Activated naive CD8-positive, alpha-beta T cell treated with anti-CD3 and anti-CD28 coated beads for 36 hours (primary cell): ENCODE results near the gene CCL8. TPM values are rescaled to one million over a fixed set of nuclear protein-coding genes. Genes with fewer than 3 reads are reported as not detected.
A peak's percentile ranks its signal among the peaks of the same experiment; 100 is the strongest.

ENCODE experiments used
- DNase-seq: peaks from one replicate; pipeline ENCODE4 v3.0.0; 2021
- H3K27ac Mint-ChIP-seq: one replicate; pipeline ENCODE4 v1.8.0; 2022; ENCODE audit warnings: mild to moderate bottlenecking, moderate library complexity, mixed read lengths
- H3K27me3 Mint-ChIP-seq: one replicate; pipeline ENCODE4 v1.8.0; 2022; ENCODE audit warnings: mild to moderate bottlenecking, mixed read lengths
- H3K36me3 Mint-ChIP-seq: one replicate; pipeline ENCODE4 v1.8.0; 2021; ENCODE audit warnings: mild to moderate bottlenecking, mixed read lengths
- H3K4me1 Mint-ChIP-seq: one replicate; pipeline ENCODE4 v1.8.0; 2021; ENCODE audit warnings: mixed read lengths
- H3K4me3 Mint-ChIP-seq: one replicate; pipeline ENCODE4 v1.8.0; 2022; ENCODE audit warnings: mild to moderate bottlenecking, moderate library complexity, mixed read lengths
- H3K9me3 Mint-ChIP-seq: one replicate; pipeline ENCODE4 v1.8.0; 2022; ENCODE audit warnings: mixed read lengths
- total RNA-seq, 2 experiments: library from RNA; stranded (reverse); gene quantifications; one replicate each; pipeline ENCODE4 v1.2.3, GENCODE V29; 2021

The CCL8 gene
- total RNA-seq, 2 experiments from 2014 or later: not detected

DNA sequence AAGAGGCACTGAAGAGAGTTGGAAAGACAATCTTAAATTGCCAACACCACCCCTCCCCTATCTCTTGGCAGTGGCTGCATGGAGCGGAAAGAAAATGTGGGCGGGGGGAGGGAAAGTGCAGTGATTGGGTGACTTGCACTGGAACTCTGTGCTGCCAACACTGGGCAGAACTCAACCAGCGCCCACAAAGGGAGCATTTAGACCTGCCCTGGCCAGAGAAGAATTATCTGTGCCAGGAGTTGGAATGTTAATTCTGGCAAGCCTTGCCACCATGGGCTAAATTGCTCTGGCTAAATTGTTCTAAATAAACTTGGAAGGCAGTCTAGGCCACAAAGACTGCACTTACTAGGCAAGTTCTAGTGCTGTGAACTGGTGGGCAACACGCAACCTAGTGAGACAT lies 30.5 kb downstream of the CCL8 start:
- H3K4me3 Mint-ChIP-seq: no peak overlapping the region
- H3K27ac Mint-ChIP-seq: no peak overlapping the region
- no peak for DNase-seq
- peaks cover 2% of the 10 kb centered on the region for H3K9me3 Mint-ChIP-seq
- H3K4me1 Mint-ChIP-seq: no peaks in the 10 kb centered on the region
- H3K36me3 Mint-ChIP-seq: no peaks in the 10 kb centered on the region
- H3K27me3 Mint-ChIP-seq: peaks cover 18% of the 10 kb centered on the region

GRCh38 chr17:34351096-34351495 lies 31.9 kb downstream of the CCL8 start:
- no peak overlapping the region for H3K4me3 Mint-ChIP-seq
- peaks cover 18% of the 10 kb centered on the region for H3K27me3 Mint-ChIP-seq
- H3K4me1 Mint-ChIP-seq: no peaks in the 10 kb centered on the region
- no peak overlapping the region for H3K27ac Mint-ChIP-seq
- H3K36me3 Mint-ChIP-seq: no peaks in the 10 kb centered on the region
- DNase-seq: no peak
- peaks cover 2% of the 10 kb centered on the region for H3K9me3 Mint-ChIP-seq

DNA sequence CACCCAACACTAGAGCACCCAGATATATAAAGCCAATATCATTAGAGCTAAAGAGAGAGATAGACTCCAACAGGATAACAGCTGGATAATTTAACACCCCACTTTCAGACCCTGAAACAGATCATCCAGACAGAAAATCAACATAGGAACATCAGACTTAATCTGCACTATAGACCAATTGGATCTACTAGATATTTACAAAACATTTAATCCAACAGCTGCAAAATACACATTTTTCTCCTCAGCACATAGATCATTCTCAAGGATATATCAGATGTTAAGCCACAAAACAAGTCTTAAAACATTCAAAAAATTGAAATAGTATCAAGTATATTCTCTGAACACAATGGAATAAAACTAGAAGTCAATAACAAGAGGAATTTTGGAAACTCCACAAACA lies 33.0 kb downstream of the CCL8 start:
- Mint-ChIP-seq H3K4me3 (no peak overlapping the region), H3K27ac (no peak overlapping the region), H3K4me1 (no peaks in the 10 kb centered on the region), H3K36me3 (no peaks in the 10 kb centered on the region), H3K27me3 (peaks cover 13% of the 10 kb centered on the region), H3K9me3 (peaks cover 2% of the 10 kb centered on the region)
- DNase-seq: no peak

DNA sequence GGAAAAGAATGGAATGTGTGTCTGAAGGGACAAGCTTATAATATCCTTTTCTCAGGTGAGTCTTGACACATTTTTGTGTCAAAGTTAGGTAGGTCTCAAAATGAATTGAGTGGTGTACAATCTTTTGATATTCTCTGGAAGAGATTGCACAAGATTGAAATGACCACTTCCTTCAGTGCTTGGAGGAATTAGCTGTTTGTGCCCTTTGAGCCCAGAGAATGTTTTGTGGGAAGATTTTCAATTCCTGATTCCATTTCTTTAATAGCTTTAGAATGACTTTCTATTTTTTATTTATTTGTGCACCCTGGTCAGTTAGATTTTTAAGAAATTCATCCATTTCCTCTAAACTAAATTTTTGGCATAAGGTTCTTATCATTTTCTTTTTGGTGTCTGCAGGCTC lies 35.4 kb downstream of the CCL8 start:
- H3K4me1 Mint-ChIP-seq: no peaks in the 10 kb centered on the region
- no peak overlapping the region for H3K27ac Mint-ChIP-seq

DNA sequence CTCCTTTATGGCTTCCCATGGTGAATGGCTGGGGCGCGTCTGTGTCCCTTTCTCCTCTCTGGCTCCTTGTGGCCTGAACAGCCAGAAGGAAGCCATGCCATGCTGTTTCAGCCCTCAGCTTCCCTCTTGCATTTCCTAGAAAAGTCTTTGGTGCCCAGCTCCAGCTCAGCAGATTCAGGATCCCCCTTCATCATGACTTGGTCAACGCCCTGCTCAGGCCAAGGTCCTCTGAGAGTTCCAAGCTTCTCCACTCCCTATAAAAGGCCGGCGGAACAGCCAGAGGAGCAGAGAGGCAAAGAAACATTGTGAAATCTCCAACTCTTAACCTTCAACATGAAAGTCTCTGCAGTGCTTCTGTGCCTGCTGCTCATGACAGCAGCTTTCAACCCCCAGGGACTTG lies 37.0 kb downstream of the CCL8 start, which contains the start of gene CCL13:
Gene CCL13 (plus strand): TSS at position 287 of the 400 bp plus-strand sequence. CDS start 47 bp downstream, at position 334.
- H3K27me3 Mint-ChIP-seq: peaks cover 11% of the 10 kb centered on the region
- no peak for DNase-seq
- no peak within 1 kb of the TSS for H3K4me3 Mint-ChIP-seq
- H3K36me3 Mint-ChIP-seq: no peaks in the 10 kb centered on the region
- peaks cover 2% of the 10 kb centered on the region for H3K4me1 Mint-ChIP-seq
- peaks cover 2% of the 10 kb centered on the region for H3K9me3 Mint-ChIP-seq
- no peak within 1 kb of the TSS for H3K27ac Mint-ChIP-seq

More for the DNA sequence above, 35.4 kb downstream of the CCL8 start:
- Mint-ChIP-seq H3K9me3 (peaks cover 2% of the 10 kb centered on the region), H3K36me3 (no peaks in the 10 kb centered on the region), H3K4me3 (no peak overlapping the region), H3K27me3 (peaks cover 13% of the 10 kb centered on the region)
- DNase-seq: no peak

DNA sequence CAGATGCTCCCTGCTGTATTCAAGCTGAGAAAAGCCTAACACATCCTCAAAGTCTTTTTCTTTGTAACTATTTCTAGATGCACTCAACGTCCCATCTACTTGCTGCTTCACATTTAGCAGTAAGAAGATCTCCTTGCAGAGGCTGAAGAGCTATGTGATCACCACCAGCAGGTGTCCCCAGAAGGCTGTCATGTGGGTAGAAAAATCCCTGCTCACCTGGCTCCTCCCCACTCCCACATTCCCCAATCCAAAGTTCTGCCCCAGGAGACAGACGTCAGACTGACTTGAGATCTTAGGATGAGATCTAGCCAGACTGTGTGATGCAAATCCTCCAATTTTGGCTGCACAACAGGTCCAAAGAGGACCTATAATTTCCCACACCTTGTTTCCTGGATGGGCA lies 38.2 kb downstream of the CCL8 start:
- Mint-ChIP-seq H3K9me3 (peaks cover 2% of the 10 kb centered on the region), H3K4me1 (peaks cover 2% of the 10 kb centered on the region), H3K36me3 (no peaks in the 10 kb centered on the region), H3K27me3 (peaks cover 5% of the 10 kb centered on the region), H3K4me3 (no peak overlapping the region), H3K27ac (no peak overlapping the region)
- no peak for DNase-seq

- no peaks in the 10 kb centered on the region for H3K36me3 Mint-ChIP-seq
- H3K27me3 Mint-ChIP-seq: peaks cover 4% of the 10 kb centered on the region
- no peak overlapping the region for H3K4me3 Mint-ChIP-seq
- peaks cover 2% of the 10 kb centered on the region for H3K4me1 Mint-ChIP-seq
- no peak overlapping the region for H3K27ac Mint-ChIP-seq
- peaks cover 2% of the 10 kb centered on the region for H3K9me3 Mint-ChIP-seq
- no peak for DNase-seq
Observed at GRCh38 chr17:34358631-34359030, 39.4 kb downstream of the CCL8 start.

GRCh38 chr17:34360601-34361270 lies 41.5 kb downstream of the CCL8 start:
- Mint-ChIP-seq H3K9me3 (no peaks in the 10 kb centered on the region), H3K4me3 (no peak overlapping the region), H3K27ac (no peak overlapping the region), H3K36me3 (no peaks in the 10 kb centered on the region), H3K4me1 (peaks cover 7% of the 10 kb centered on the region), H3K27me3 (peaks cover 9% of the 10 kb centered on the region)
- DNase-seq: no peak

DNA sequence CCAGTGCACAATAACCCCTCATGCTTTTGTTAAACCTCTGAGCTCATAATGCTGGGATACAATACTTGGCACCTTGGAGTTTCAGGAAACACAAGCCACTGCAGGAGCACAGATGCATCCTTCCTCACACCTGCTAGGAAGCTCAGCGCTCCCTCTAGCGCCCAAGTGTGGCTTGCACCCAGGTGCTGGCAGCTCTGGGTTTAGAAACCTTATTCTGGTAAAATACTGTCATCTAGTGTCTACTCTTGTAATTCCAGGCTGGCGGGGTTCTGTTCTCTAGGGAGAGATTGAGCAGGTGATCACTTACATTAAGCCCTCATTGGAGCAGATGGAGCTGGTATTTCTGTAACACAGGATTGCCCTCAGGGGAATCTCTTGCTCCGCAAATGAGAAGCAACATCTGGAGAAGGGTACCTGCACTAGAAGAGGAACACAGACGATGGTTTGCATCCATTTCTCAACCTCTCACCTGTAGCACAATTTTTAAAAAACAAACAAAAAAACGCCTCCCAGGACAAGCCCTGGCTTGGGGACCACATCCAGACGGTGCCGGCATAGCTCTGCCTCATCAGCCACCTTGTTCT lies 42.3 kb downstream of the CCL8 start:
- Mint-ChIP-seq H3K27ac (no peak overlapping the region), H3K9me3 (no peaks in the 10 kb centered on the region), H3K36me3 (no peaks in the 10 kb centered on the region), H3K4me3 (no peak overlapping the region), H3K27me3 (peaks cover 9% of the 10 kb centered on the region), H3K4me1 (peaks cover 10% of the 10 kb centered on the region)
- peak; percentile 76 for DNase-seq

- no peaks in the 10 kb centered on the region for H3K9me3 Mint-ChIP-seq
- H3K27me3 Mint-ChIP-seq: peaks cover 17% of the 10 kb centered on the region
- no peaks in the 10 kb centered on the region for H3K36me3 Mint-ChIP-seq
- peaks cover 10% of the 10 kb centered on the region for H3K4me1 Mint-ChIP-seq
- no peak for DNase-seq
- no peak within 1 kb of the TSS for H3K27ac Mint-ChIP-seq
- no peak within 1 kb of the TSS for H3K4me3 Mint-ChIP-seq
Observed at GRCh38 chr17:34363183-34363661, 44.0 kb downstream of the CCL8 start, which contains the start of gene CCL1. Gene CCL1 (minus strand): TSS chr17:34363233. CDS start chr17:34363161, 72 bp downstream.

DNA sequence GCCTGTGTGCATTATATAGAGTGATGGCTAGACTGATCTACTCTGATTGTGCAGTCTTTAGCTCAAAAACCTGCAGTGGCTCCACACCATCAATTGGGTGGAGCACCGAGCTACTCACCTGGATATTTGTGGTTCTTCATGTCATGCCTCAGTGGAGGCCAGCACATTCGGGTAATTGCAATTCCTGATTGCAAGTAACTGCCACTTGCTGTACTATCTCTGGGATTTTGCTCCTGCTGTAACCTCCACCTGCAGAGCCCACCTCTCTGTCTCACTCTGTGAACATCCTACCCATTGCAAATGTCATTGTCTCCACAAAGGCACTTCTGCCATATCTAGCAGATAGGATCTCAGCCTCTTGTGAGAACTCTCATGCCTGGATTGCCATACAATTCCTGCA lies 45.5 kb downstream of the CCL8 start:
- peaks cover 10% of the 10 kb centered on the region for H3K4me1 Mint-ChIP-seq
- no peaks in the 10 kb centered on the region for H3K9me3 Mint-ChIP-seq
- DNase-seq: no peak
- peaks cover 17% of the 10 kb centered on the region for H3K27me3 Mint-ChIP-seq
- H3K4me3 Mint-ChIP-seq: no peak overlapping the region
- H3K36me3 Mint-ChIP-seq: no peaks in the 10 kb centered on the region
- no peak overlapping the region for H3K27ac Mint-ChIP-seq

GRCh38 chr17:34365340-34365739 lies 46.1 kb downstream of the CCL8 start:
- Mint-ChIP-seq H3K27me3 (peaks cover 17% of the 10 kb centered on the region), H3K27ac (no peak overlapping the region), H3K4me1 (peaks cover 12% of the 10 kb centered on the region), H3K36me3 (no peaks in the 10 kb centered on the region), H3K4me3 (no peak overlapping the region), H3K9me3 (no peaks in the 10 kb centered on the region)
- no peak for DNase-seq

DNA sequence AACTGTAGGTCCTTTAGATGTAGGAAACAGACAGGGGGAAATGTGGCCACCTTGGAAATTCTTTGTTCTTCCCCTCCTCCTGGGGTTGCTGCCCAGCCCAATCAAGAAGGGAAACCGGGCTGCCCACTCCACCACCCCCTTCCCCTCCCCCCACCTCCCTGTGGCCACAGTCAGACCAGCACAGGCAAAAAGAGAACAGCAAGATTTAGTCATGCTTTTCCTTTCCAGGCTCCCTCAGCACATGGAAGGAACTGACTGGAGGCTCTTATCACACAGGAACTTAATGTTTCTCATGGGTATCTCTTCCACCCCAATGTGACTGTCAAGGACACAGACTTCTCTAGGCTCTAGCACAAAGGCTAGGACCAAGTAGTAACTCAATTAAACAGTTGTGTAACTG lies 46.8 kb downstream of the CCL8 start:
- no peak for DNase-seq
- H3K27me3 Mint-ChIP-seq: peaks cover 17% of the 10 kb centered on the region
- H3K4me3 Mint-ChIP-seq: no peak overlapping the region
- peaks cover 17% of the 10 kb centered on the region for H3K4me1 Mint-ChIP-seq
- no peak overlapping the region for H3K27ac Mint-ChIP-seq
- H3K36me3 Mint-ChIP-seq: no peaks in the 10 kb centered on the region
- no peaks in the 10 kb centered on the region for H3K9me3 Mint-ChIP-seq

DNA sequence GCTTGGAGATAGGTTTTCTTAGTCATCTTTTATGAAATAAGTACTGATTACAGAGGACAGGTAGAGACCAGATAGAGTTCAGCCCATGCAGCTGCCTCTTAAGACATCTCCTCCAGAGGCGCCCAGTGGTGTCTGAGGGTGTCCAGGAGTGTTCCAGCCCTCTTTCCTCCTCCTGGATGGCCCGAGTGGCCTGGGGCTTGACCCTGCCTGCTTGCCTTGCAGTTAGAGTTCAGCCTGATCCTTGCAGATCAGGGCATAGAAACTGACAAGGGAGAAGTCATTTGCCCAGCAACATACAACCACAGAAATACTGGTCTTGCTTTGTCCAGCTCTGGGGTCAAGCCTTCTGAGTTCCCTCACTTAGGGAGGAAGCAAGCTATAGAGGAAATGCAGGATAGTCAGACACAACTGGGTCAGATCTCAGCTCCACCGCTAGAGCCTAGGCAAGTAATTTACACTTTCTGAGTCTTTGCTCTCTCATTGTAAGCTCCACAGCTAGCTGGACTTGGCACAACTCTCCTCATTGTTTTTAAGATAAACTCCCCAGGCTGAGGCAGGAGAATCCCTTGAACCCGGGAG lies 47.4 kb downstream of the CCL8 start:
- Mint-ChIP-seq H3K4me1 (peaks cover 23% of the 10 kb centered on the region), H3K9me3 (no peaks in the 10 kb centered on the region), H3K27me3 (peaks cover 17% of the 10 kb centered on the region), H3K4me3 (no peak overlapping the region), H3K27ac (no peak overlapping the region), H3K36me3 (no peaks in the 10 kb centered on the region)
- no peak for DNase-seq

DNA sequence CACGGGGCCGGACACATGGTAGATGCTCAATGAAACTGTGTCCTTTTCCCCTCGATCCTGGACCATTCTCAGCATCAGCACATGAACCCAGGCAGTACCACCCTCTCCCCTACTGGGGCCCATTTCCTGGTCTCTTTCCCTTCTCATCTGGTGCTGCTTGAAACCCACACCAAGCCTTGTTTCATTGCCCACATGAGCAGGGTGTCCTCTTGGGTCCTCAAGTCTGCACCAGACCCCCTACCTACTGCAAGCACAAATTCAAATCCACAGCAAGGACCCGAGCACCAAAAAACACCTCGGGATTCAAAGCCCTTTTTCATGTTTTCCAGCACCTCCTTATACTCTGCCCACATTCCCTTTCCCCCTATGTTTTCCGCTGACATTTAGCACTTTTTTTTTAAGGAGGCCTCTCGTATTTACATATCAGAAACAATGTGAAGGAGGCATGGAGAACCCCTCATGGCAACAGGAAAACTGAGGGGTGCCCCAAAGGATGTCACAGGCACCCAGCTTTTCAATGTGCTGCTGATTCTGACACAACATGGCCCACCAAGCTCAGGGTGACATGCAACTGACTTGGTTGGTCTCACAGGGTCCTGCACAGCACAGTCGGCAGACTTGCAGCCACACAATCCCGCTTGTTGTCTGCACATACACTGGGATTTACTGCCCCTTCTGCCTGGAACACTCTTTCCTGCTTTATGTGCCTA lies 48.4 kb downstream of the CCL8 start:
- no peak overlapping the region for H3K4me3 Mint-ChIP-seq
- peaks cover 23% of the 10 kb centered on the region for H3K4me1 Mint-ChIP-seq
- no peak overlapping the region for H3K27ac Mint-ChIP-seq
- no peaks in the 10 kb centered on the region for H3K9me3 Mint-ChIP-seq
- H3K27me3 Mint-ChIP-seq: peaks cover 17% of the 10 kb centered on the region
- no peaks in the 10 kb centered on the region for H3K36me3 Mint-ChIP-seq
- no peak for DNase-seq
